SK-N-SH (cell line): Measurements from ENCODE around the gene SMIM13. TPM values are rescaled to one million over a fixed set of nuclear protein-coding genes. Genes with fewer than 3 reads are reported as not detected.

Source experiments
- CTCF ChIA-PET: fragments of 300-600, 350-600 bp; formaldehyde crosslinking; extraction: SDS; loops from one replicate; lab custom pipeline; 2021; lab: Yijun Ruan, JAX
- POLR2A ChIA-PET: fragments of 350-600 bp; sonication (Branson Sonifier 250); formaldehyde crosslinking; extraction: SDS; loops from one replicate; lab custom pipeline; 2020; ENCODE audit warnings: antibody characterized with exemption, inconsistent platforms; lab: Yijun Ruan, JAX
- DNase-seq: peaks from one replicate; pipeline ENCODE4 v3.0.0; 2012
- H2AFZ ChIP-seq: fragments of 200-600 bp; sonication (generic); 2 replicates; pipeline ENCODE4 v1.8.1; 2016; ENCODE audit warnings: antibody characterized with exemption, mild to moderate bottlenecking, low read depth
- H3F3A ChIP-seq: fragments of 200-600 bp; sonication (generic); replicated peaks from 2 replicates; pipeline ENCODE3; 2016; ENCODE audit warnings: antibody characterized with exemption, mild to moderate bottlenecking; ENCODE audit not compliant: insufficient read depth
- H3K27ac ChIP-seq, 2 experiments: fragments of 200-500 bp in 1 of 2; fragments of 200-600 bp in 1 of 2; sonication (Bioruptor generic) in 1 of 2; sonication (generic), shearing (Covaris generic) in 1 of 2; 2 replicates each; pipeline versions ENCODE4 v1.5.1 to v1.6.1; 2014 to 2016; ENCODE audit warnings: low read depth in 2 of 2, inconsistent platforms in 1 of 2, low read length in 1 of 2, mild to moderate bottlenecking in 1 of 2, mixed read lengths in 1 of 2
- H3K27me3 ChIP-seq: fragments of 200-600 bp; sonication (generic), shearing (Covaris generic); 2 replicates; pipeline ENCODE4 v1.6.1; 2016; ENCODE audit warnings: mixed run types; ENCODE audit not compliant: insufficient read depth
- H3K36me3 ChIP-seq, 2 experiments: fragments of 200-500 bp in 1 of 2; fragments of 200-600 bp in 1 of 2; sonication (Bioruptor generic) in 1 of 2; sonication (generic) in 1 of 2; replicated peaks in 1 of 2; 2 replicates each; pipeline versions ENCODE3 to v1.5.1; 2014 to 2016; ENCODE audit warnings: low read length in 1 of 2, mild to moderate bottlenecking in 1 of 2; ENCODE audit not compliant: insufficient read depth in 2 of 2, control insufficient read depth in 1 of 2
- H3K4me1 ChIP-seq, 2 experiments: fragments of 200-500 bp in 1 of 2; fragments of 200-600 bp in 1 of 2; sonication (Bioruptor generic) in 1 of 2; sonication (generic), shearing (Covaris generic) in 1 of 2; 2 replicates each; pipeline versions ENCODE4 v1.5.1 to v1.6.1; 2014 to 2016; ENCODE audit warnings: low read depth in 1 of 2, low read length in 1 of 2, mixed run types in 1 of 2; ENCODE audit not compliant: insufficient read depth in 2 of 2, control insufficient read depth in 1 of 2
- H3K4me2 ChIP-seq: fragments of 200-600 bp; sonication (generic), shearing (Covaris generic); 2 replicates; pipeline ENCODE4 v1.6.1; 2017; ENCODE audit warnings: mixed run types
- H3K4me3 ChIP-seq, 2 experiments: fragments of 200-500 bp in 1 of 2; fragments of 200-600 bp in 1 of 2; sonication (Bioruptor generic) in 1 of 2; sonication (generic), shearing (Covaris generic) in 1 of 2; 2 replicates each; pipeline versions ENCODE4 v1.5.1 to v1.8.1; 2014 to 2016; ENCODE audit warnings: low read depth in 2 of 2, inconsistent platforms in 1 of 2, low read length in 1 of 2, mild to moderate bottlenecking in 1 of 2, mixed read lengths in 1 of 2, moderate library complexity in 1 of 2
- H3K79me2 ChIP-seq: fragments of 200-600 bp; sonication (generic); 2 replicates; pipeline ENCODE4 v1.8.1; 2017; ENCODE audit warnings: mild to moderate bottlenecking; ENCODE audit not compliant: insufficient read depth
- H3K9ac ChIP-seq: fragments of 200-600 bp; sonication (generic); 2 replicates; pipeline ENCODE4 v1.6.1; 2017; ENCODE audit warnings: mixed run types
- H3K9me2 ChIP-seq: fragments of 200-600 bp; sonication (generic); 2 replicates; pipeline ENCODE4 v1.6.1; 2017; ENCODE audit warnings: mixed run types
- H3K9me3 ChIP-seq: fragments of 200-600 bp; sonication (generic); 2 replicates; pipeline ENCODE4 v1.6.1; 2017; ENCODE audit warnings: mixed run types, mild to moderate bottlenecking, moderate library complexity
- H4K20me1 ChIP-seq: fragments of 200-600 bp; sonication (generic); 2 replicates; pipeline ENCODE4 v1.6.1; 2017; ENCODE audit warnings: mild to moderate bottlenecking, mixed run types; ENCODE audit not compliant: insufficient read depth
- EP300 ChIP-seq, 2 experiments: IDR thresholded peaks; 2 replicates each; pipeline versions ENCODE4 v1.4.0 to v1.6.1; 2012; ENCODE audit warnings: borderline replicate concordance in 1 of 2, low read depth in 1 of 2, low read length in 1 of 2
- FOXJ3 ChIP-seq: sonication (generic); formaldehyde crosslinking; IDR thresholded peaks from 2 replicates; pipeline ENCODE4 v1.5.1; 2020; ENCODE audit warnings: mild to moderate bottlenecking, missing genetic modification reagents
- FOXM1 ChIP-seq: IDR thresholded peaks from 2 replicates; pipeline ENCODE4 v1.4.0; 2012; ENCODE audit warnings: low read depth, mild to moderate bottlenecking
- GATA2 ChIP-seq: sonication (generic); formaldehyde crosslinking; IDR thresholded peaks from 2 replicates; pipeline ENCODE4 v1.5.0; 2020; ENCODE audit warnings: mild to moderate bottlenecking, missing genetic modification reagents
- MEF2A ChIP-seq: IDR thresholded peaks from 2 replicates; pipeline ENCODE4 v1.4.0; 2012; ENCODE audit warnings: low read depth, borderline replicate concordance
- POLR2AphosphoS5 ChIP-seq: IDR thresholded peaks from 2 replicates; pipeline ENCODE4 v1.6.1; 2012; ENCODE audit warnings: low read depth, low read length
- RXRA ChIP-seq: IDR thresholded peaks from 2 replicates; pipeline ENCODE4 v1.4.0; 2012; ENCODE audit warnings: low read depth, mild to moderate bottlenecking, borderline replicate concordance
- SIN3A ChIP-seq: IDR thresholded peaks from 2 replicates; pipeline ENCODE4 v1.6.1; 2012; ENCODE audit warnings: low read depth, mild to moderate bottlenecking, low read length, moderate library complexity, borderline replicate concordance
- WGBS: methylation state at CpG from one replicate; pipeline ENCODE4 v1.1.6; 2017; ENCODE audit warnings: low lambda C conversion rate; 5-methylcytosine and 5-hydroxymethylcytosine counted together
- polyA plus RNA-seq, 3 experiments: library from polyadenylated mRNA; depleted of rRNA; stranded (reverse); fragments of >200 nt; gene quantifications; 2 replicates each; pipeline ENCODE4 v1.2.3, GENCODE V29; 2012
- TF ChIP-seq, protein P1 (sequence below): IDR thresholded peaks from 2 replicates; pipeline ENCODE4; 2012
- TF ChIP-seq, protein P2 (sequence below): fragments of 150-350 bp; IDR thresholded peaks from 2 replicates; pipeline ENCODE4 v1.6.1; 2016; ENCODE audit warnings: mild to moderate bottlenecking, low read depth, low read length
- TF ChIP-seq, protein P3 (sequence below): fragments of 200-600 bp; sonication (generic); IDR thresholded peaks from 2 replicates; pipeline ENCODE4 v1.6.1; 2017; ENCODE audit warnings: antibody characterized with exemption, mild to moderate bottlenecking, moderate library complexity

Gene SMIM13
- polyA plus RNA-seq, 1 of the 3 experiments (the other 2 are of a cell fraction): 2.1 TPM

DNA sequence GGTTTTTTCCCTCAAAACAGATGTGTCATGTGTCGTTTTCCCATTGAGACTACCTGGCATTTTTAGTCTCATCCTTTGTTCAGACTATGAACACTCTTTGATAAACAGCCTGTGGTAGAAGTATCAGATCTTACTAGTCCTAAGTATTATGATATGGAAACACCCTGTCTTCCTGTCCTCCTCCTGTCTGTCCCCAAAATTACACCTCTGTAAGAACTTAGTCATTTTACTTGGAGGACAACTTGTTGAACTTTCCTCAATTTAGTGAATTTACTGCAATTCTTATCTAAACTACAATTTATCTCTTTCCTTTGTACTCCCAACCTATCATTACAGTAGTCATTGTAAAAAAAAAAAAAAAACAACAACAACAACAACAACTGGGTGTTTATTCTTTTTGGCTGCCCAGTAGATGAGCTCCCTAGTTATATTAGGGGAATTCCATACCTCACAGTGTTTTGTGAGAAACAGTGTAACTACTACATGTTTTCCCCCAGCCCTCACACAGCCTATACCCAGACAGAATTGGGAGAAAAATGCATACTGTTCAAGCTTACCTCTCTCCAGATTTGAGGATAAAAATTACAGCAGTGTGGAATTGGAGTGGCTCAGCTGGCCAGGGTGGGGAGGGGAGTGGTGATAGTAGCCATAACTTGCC lies 36.4 kb downstream of the SMIM13 start:
- Histone ChIP-seq H2AFZ (no peak overlapping the region), H3K4me1 (peaks cover 0 to 9% of the 10 kb centered on the region in 2 experiments; a peak in 2 of 4 replicates), H4K20me1 (no peaks in the 10 kb centered on the region), H3K9me2 (no peaks in the 10 kb centered on the region), H3F3A (no peaks in the 10 kb centered on the region), H3K27ac (no peak overlapping the region), H3K4me3 (no peak overlapping the region), H3K4me2 (no peak overlapping the region), H3K9ac (no peak overlapping the region), H3K9me3 (no peaks in the 10 kb centered on the region), H3K36me3 (peaks cover 5 to 17% of the 10 kb centered on the region in 2 experiments), H3K27me3 (no peaks in the 10 kb centered on the region), H3K79me2 (peaks cover 41% of the 10 kb centered on the region)
- ChIA-PET CTCF (interaction anchor here (1.6 to 3.3 kb wide), 2 partner anchors 14 to 366 kb away, joined by 5 to 17 read pairs; no protein-coding TSS in a partner anchor), POLR2A (no interaction called here)
- DNase-seq: no peak
- whole genome bisulfite sequencing: 87% methylated on average over 1 of the region's 1 CpG
- TF ChIP-seq, protein P1, sequence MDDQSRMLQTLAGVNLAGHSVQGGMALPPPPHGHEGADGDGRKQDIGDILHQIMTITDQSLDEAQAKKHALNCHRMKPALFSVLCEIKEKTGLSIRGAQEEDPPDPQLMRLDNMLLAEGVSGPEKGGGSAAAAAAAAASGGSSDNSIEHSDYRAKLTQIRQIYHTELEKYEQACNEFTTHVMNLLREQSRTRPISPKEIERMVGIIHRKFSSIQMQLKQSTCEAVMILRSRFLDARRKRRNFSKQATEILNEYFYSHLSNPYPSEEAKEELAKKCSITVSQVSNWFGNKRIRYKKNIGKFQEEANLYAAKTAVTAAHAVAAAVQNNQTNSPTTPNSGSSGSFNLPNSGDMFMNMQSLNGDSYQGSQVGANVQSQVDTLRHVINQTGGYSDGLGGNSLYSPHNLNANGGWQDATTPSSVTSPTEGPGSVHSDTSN: no peak
- TF ChIP-seq EP300 (IDR thresholded peaks at IDR 0.05; ENCODE audit: borderline replicate concordance in 1 of 2, low read depth in 1 of 2, low read length in 1 of 2): no peak
- no peak for TF ChIP-seq RXRA
- no peak for TF ChIP-seq GATA2 (CRISPR knock-in tag)
- TF ChIP-seq POLR2AphosphoS5: no peak
- TF ChIP-seq, protein P2, sequence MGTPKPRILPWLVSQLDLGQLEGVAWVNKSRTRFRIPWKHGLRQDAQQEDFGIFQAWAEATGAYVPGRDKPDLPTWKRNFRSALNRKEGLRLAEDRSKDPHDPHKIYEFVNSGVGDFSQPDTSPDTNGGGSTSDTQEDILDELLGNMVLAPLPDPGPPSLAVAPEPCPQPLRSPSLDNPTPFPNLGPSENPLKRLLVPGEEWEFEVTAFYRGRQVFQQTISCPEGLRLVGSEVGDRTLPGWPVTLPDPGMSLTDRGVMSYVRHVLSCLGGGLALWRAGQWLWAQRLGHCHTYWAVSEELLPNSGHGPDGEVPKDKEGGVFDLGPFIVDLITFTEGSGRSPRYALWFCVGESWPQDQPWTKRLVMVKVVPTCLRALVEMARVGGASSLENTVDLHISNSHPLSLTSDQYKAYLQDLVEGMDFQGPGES: no peak
- no peak for TF ChIP-seq FOXJ3 (CRISPR knock-in tag)

DNA sequence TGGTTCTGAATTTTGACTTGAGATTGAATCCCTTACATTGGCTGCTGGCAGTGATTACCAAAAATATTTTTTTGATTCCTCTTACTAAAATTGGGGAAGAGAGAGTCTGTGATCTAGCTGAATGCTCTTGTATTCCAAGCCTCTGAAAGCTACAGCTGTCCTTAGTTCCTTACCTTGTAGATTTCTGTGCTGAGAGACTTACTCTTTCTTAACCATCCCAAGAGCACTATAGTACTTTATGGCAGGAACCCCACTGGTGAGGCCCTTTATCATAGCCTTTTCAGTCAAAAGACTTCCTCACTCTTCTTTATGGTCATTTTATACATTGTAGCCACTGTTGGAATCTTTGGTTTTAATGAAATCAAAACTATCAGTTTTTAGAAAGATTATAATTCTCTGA lies 37.0 kb downstream of the SMIM13 start:
- Histone ChIP-seq H3K36me3 (peaks cover 10 to 22% of the 10 kb centered on the region in 2 experiments), H3K4me2 (no peak overlapping the region), H3K4me1 (peaks cover 0 to 9% of the 10 kb centered on the region in 2 experiments; a peak in 2 of 4 replicates)
- TF ChIP-seq, protein P3, sequence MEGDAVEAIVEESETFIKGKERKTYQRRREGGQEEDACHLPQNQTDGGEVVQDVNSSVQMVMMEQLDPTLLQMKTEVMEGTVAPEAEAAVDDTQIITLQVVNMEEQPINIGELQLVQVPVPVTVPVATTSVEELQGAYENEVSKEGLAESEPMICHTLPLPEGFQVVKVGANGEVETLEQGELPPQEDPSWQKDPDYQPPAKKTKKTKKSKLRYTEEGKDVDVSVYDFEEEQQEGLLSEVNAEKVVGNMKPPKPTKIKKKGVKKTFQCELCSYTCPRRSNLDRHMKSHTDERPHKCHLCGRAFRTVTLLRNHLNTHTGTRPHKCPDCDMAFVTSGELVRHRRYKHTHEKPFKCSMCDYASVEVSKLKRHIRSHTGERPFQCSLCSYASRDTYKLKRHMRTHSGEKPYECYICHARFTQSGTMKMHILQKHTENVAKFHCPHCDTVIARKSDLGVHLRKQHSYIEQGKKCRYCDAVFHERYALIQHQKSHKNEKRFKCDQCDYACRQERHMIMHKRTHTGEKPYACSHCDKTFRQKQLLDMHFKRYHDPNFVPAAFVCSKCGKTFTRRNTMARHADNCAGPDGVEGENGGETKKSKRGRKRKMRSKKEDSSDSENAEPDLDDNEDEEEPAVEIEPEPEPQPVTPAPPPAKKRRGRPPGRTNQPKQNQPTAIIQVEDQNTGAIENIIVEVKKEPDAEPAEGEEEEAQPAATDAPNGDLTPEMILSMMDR: no peak
- TF ChIP-seq SIN3A (no peak), RXRA (no peak), FOXJ3 (CRISPR knock-in tag) (no peak), MEF2A (no peak), FOXM1 (no peak)
- TF ChIP-seq, all 33 proteins: peak for 0
- H3F3A ChIP-seq: no peaks in the 10 kb centered on the region
- no peak overlapping the region for H3K27ac ChIP-seq
- CTCF ChIA-PET: interaction anchor here (3.3 kb wide), 1 partner anchor 365 kb away, joined by 17 read pairs; no protein-coding TSS in a partner anchor
- no peaks in the 10 kb centered on the region for H4K20me1 ChIP-seq
- no peak overlapping the region for H3K9ac ChIP-seq
- no peaks in the 10 kb centered on the region for H3K9me2 ChIP-seq
- H2AFZ ChIP-seq: no peak overlapping the region
- no peaks in the 10 kb centered on the region for H3K9me3 ChIP-seq
- H3K79me2 ChIP-seq: peaks cover 36% of the 10 kb centered on the region
- POLR2A ChIA-PET: no interaction called here
- H3K27me3 ChIP-seq: no peaks in the 10 kb centered on the region
- no peak overlapping the region for H3K4me3 ChIP-seq
- DNase-seq: no peak
